Thymus (tissue), 11 donors: Measurements from ENCODE around the gene CACNA2D1. TPM values are rescaled to one million over a fixed set of nuclear protein-coding genes. Genes with fewer than 3 reads are reported as not detected.

Source experiments
- DNase-seq, 9 donors: peaks; one replicate each; pipeline ENCODE4 v3.0.0-alpha.2; 2013; ENCODE audit warnings: low spot score in 9 of 9, low read depth in 6 of 9, missing footprints in 1 of 9
- H3K27ac ChIP-seq, 2 donors: one replicate each; pipeline ENCODE4 v1.5.1; 2013; ENCODE audit warnings: control low read depth in 1 of 2, low read depth in 1 of 2, low read length in 1 of 2, mild to moderate bottlenecking in 1 of 2, moderate library complexity in 1 of 2
- H3K27me3 ChIP-seq, 2 donors: one replicate each; pipeline ENCODE4 v1.5.1; 2013; ENCODE audit warnings: low read length in 1 of 2; ENCODE audit not compliant: control insufficient read depth in 2 of 2, insufficient read depth in 1 of 2
- H3K36me3 ChIP-seq, 2 donors: one replicate each; pipeline ENCODE4 v1.5.1; 2013; ENCODE audit warnings: low read length in 1 of 2, mild to moderate bottlenecking in 1 of 2, moderate library complexity in 1 of 2; ENCODE audit not compliant: control insufficient read depth in 2 of 2, insufficient read depth in 2 of 2
- H3K4me1 ChIP-seq, 2 donors: one replicate each; pipeline ENCODE4 v1.5.1; 2013; ENCODE audit warnings: low read length in 2 of 2; ENCODE audit not compliant: control insufficient read depth in 2 of 2, insufficient read depth in 2 of 2
- H3K4me3 ChIP-seq, 2 donors: one replicate each; pipeline ENCODE4 v1.5.1; 2013; ENCODE audit warnings: low read length in 2 of 2, control low read depth in 1 of 2, mild to moderate bottlenecking in 1 of 2
- H3K9me3 ChIP-seq, 2 donors: one replicate each; pipeline ENCODE4 v1.5.1; 2013; ENCODE audit warnings: low read length in 1 of 2, mild to moderate bottlenecking in 1 of 2; ENCODE audit not compliant: control insufficient read depth in 2 of 2, insufficient read depth in 1 of 2
- WGBS: extraction: QIAGEN DNeasy Blood & Tissue Kit; methylation state at CpG from one replicate; pipeline ENCODE4 v1.1.7; 2013; 5-methylcytosine and 5-hydroxymethylcytosine counted together
- polyA plus RNA-seq: library from polyadenylated mRNA; stranded (reverse); fragments of 200-250 nt; gene quantifications from one replicate; pipeline ENCODE4 v1.2.3, GENCODE V29; 2013
- total RNA-seq: library from RNA; stranded (reverse); fragments of 120-200 nt; gene quantifications from one replicate; pipeline ENCODE4 v1.2.4, GENCODE V29; 2013
- donor health status: healthy.

The CACNA2D1 gene
- total and polyA plus RNA-seq, 2 donors: 5.7 to 8.4 TPM

- Histone ChIP-seq H3K27me3 (no peaks in the 10 kb centered on the region), H3K4me1 (no peaks in the 10 kb centered on the region), H3K9me3 (no peaks in the 10 kb centered on the region), H3K4me3 (no peak overlapping the region), H3K27ac (no peak overlapping the region), H3K36me3 (no peaks in the 10 kb centered on the region)
- DNase-seq: no peak
- 93% methylated on average over 1 of the region's 1 CpG for WGBS
These were observed 95.8 kb downstream of the CACNA2D1 start for GRCh38 chr7:82347808-82348207.

- no peaks in the 10 kb centered on the region for H3K9me3 ChIP-seq
- DNase-seq: no peak
- no peak overlapping the region for H3K27ac ChIP-seq
- H3K4me1 ChIP-seq: no peaks in the 10 kb centered on the region
- H3K4me3 ChIP-seq: no peak overlapping the region
- H3K27me3 ChIP-seq: no peaks in the 10 kb centered on the region
- H3K36me3 ChIP-seq: no peaks in the 10 kb centered on the region
These were observed 97.7 kb downstream of the CACNA2D1 start for GRCh38 chr7:82345886-82346285.

- Histone ChIP-seq H3K4me1 (no peaks in the 10 kb centered on the region), H3K9me3 (no peaks in the 10 kb centered on the region), H3K27ac (no peak overlapping the region), H3K36me3 (no peaks in the 10 kb centered on the region), H3K27me3 (no peaks in the 10 kb centered on the region), H3K4me3 (no peak overlapping the region)
- no peak for DNase-seq
- WGBS: 70% methylated on average over 1 of the region's 1 CpG
These were observed 99.9 kb downstream of the CACNA2D1 start for GRCh38 chr7:82343716-82344115.

- no peak for DNase-seq
- no peaks in the 10 kb centered on the region for H3K36me3 ChIP-seq
- H3K4me3 ChIP-seq: no peak overlapping the region
- no peaks in the 10 kb centered on the region for H3K27me3 ChIP-seq
- no peak overlapping the region for H3K27ac ChIP-seq
- H3K9me3 ChIP-seq: no peaks in the 10 kb centered on the region
- 94% methylated on average over 1 of the region's 1 CpG for WGBS
- H3K4me1 ChIP-seq: no peaks in the 10 kb centered on the region
These were observed 103.6 kb downstream of the CACNA2D1 start for GRCh38 chr7:82339958-82340357.

- peak in 2 of 9 donors; percentile 1 to 26 for DNase-seq
- WGBS: 95% methylated on average over 1 of the region's 1 CpG
- Histone ChIP-seq H3K36me3 (no peaks in the 10 kb centered on the region), H3K9me3 (no peaks in the 10 kb centered on the region), H3K27me3 (no peaks in the 10 kb centered on the region), H3K4me1 (no peaks in the 10 kb centered on the region), H3K4me3 (no peak overlapping the region), H3K27ac (no peak overlapping the region)
These were observed 107.7 kb downstream of the CACNA2D1 start for GRCh38 chr7:82335927-82336326.

- no peak overlapping the region for H3K27ac ChIP-seq
- no peak overlapping the region for H3K4me3 ChIP-seq
- 95% methylated on average over 2 of the region's 2 CpGs for WGBS
- no peaks in the 10 kb centered on the region for H3K36me3 ChIP-seq
- H3K4me1 ChIP-seq: no peaks in the 10 kb centered on the region
- no peak for DNase-seq
- no peaks in the 10 kb centered on the region for H3K9me3 ChIP-seq
- H3K27me3 ChIP-seq: no peaks in the 10 kb centered on the region
These were observed 108.6 kb downstream of the CACNA2D1 start for GRCh38 chr7:82335001-82335400.

GRCh38 chr7:82331234-82331633 lies 112.3 kb downstream of the CACNA2D1 start:
- H3K27ac ChIP-seq: no peak overlapping the region
- no peaks in the 10 kb centered on the region for H3K36me3 ChIP-seq
- H3K27me3 ChIP-seq: no peaks in the 10 kb centered on the region
- H3K4me1 ChIP-seq: no peaks in the 10 kb centered on the region
- H3K4me3 ChIP-seq: no peak overlapping the region
- no peak for DNase-seq
- H3K9me3 ChIP-seq: no peaks in the 10 kb centered on the region

- WGBS: 84% methylated on average over 2 of the region's 2 CpGs
- no peak for DNase-seq
- H3K9me3 ChIP-seq: no peaks in the 10 kb centered on the region
- no peak overlapping the region for H3K4me3 ChIP-seq
- no peaks in the 10 kb centered on the region for H3K27me3 ChIP-seq
- no peak overlapping the region for H3K27ac ChIP-seq
- no peaks in the 10 kb centered on the region for H3K36me3 ChIP-seq
- H3K4me1 ChIP-seq: no peaks in the 10 kb centered on the region
These were observed 112.8 kb downstream of the CACNA2D1 start for GRCh38 chr7:82330706-82331215.

- no peaks in the 10 kb centered on the region for H3K36me3 ChIP-seq
- H3K27ac ChIP-seq: no peak overlapping the region
- no peaks in the 10 kb centered on the region for H3K9me3 ChIP-seq
- DNase-seq: no peak
- WGBS: 46% methylated on average over 3 of the region's 3 CpGs
- H3K4me3 ChIP-seq: no peak overlapping the region
- no peaks in the 10 kb centered on the region for H3K27me3 ChIP-seq
- H3K4me1 ChIP-seq: no peaks in the 10 kb centered on the region
These were observed 115.7 kb downstream of the CACNA2D1 start for GRCh38 chr7:82327898-82328297.

- H3K4me3 ChIP-seq: no peak overlapping the region
- no peaks in the 10 kb centered on the region for H3K4me1 ChIP-seq
- no peaks in the 10 kb centered on the region for H3K9me3 ChIP-seq
- H3K36me3 ChIP-seq: no peaks in the 10 kb centered on the region
- WGBS: 98% methylated on average over 2 of the region's 2 CpGs
- H3K27me3 ChIP-seq: no peaks in the 10 kb centered on the region
- H3K27ac ChIP-seq: no peak overlapping the region
- no peak for DNase-seq
These were observed 118.2 kb downstream of the CACNA2D1 start for GRCh38 chr7:82325416-82325815.
